Stimulated activated naive CD4-positive, alpha-beta T cell treated with Interleukin-2 at 50 U/mL for 16 hours (primary cell): ENCODE measurements around the gene SLC35E1.

ENCODE experiments used
- DNase-seq: peaks from one replicate; lab custom pipeline; 2025; lab: John Stamatoyannopoulos, UW

Gene SLC35E1

DNA sequence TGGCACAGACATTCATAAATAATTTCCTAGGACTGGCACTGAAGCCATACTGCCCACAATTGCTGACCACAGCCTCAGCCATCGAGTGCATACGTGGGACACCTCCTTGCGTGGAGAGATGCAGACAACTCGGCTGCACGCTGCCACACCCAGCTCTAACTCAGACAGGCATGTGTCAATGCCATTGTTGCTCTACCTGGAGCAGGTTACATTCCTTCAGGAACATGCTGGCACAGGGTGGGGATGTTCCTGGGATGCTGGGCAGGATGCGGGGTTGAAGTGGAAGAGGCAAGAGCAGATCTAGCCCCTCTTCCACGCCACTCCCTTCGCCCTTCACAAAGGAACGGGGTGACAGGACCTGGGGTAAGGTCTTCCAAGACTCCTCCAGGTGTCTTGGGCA lies 24.2 kb upstream of the SLC35E1 start:
- DNase-seq, result no peak

GRCh38 chr19:16595097-16595496 lies 22.9 kb upstream of the SLC35E1 start:
- no peak for DNase-seq

DNA sequence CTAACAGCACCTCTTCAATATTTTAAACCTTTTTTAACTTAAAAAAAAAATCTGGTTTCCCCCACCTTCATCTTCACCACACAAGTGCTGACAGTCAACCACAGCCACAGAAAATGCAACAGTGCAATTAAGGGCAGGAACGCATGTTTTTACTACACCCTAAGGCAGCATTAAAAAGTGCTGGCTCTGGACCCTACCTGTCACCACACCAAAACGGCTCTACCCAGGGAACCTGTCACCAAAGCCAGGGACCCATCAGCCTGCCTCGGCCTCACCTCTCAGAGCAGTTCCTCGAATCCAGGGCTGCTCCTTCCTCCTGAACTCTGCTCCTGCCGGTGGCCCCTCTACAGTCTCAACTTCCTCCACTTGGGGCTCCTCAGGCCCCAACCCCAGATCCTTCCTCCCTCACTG lies 22.5 kb upstream of the SLC35E1 start:
- no peak for DNase-seq

DNA sequence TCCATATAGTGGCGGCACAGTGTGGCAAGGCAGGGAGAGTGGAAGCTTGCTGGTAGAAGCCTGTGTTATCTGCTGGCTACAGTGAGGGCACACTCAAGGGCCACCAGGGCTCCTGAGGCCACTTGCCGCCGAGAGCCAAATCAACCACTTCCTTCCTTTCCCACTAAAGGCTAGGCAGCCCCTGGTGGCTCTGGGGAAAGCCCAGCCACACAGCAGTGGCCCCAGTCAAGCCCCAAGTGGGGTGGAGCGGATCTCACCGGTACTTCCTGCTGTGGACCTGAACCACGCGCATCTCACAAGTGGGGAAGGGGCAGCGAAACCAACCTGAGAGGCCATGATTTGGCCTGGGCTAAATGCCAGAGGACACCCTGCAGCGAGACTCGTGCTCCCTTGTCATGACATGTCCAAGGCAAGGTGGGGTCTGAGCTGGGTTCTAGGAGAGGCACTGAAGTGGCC lies 21.9 kb upstream of the SLC35E1 start:
- peak; percentile 30 for DNase-seq

GRCh38 chr19:16593181-16593580 lies 21.0 kb upstream of the SLC35E1 start:
- DNase-seq, result no peak

DNA sequence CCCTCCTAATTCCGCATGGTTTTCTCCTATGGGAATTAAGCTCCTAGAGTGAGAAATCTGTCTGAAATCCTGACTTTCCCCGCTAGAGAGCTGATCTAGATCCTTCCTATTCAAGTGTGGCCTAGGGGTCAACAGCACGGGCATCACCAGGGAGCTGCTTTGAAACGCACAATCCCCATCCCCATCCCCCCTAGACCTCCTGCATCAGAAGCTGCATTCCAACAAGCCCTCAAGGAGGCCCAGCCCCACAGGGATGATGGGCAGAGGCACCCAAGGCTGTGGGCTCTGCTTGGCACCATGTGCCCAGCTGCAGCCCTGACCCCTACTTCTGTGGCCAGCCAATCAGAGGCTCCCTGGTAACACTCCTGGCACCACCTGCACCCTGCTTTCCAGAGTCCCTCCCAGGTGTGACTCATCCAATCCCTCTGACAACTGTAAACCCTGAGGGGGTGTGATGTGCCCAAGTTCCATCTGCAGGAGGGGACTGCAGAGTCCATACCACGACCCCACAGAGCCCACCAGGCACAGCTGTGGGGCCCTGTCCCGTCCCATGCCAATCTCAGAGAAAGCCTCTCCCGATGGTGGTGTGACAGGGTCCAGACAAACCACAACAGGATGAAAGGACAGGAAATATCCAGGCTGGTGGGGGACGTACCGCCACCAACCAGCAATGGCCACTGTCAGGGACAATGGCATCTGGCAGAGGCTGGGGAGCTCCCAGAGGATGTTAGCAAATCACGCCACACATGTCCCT lies 19.8 kb upstream of the SLC35E1 start:
- no peak for DNase-seq

- DNase-seq, result no peak
Observed at GRCh38 chr19:16590876-16591802, 18.9 kb upstream of the SLC35E1 start.

DNA sequence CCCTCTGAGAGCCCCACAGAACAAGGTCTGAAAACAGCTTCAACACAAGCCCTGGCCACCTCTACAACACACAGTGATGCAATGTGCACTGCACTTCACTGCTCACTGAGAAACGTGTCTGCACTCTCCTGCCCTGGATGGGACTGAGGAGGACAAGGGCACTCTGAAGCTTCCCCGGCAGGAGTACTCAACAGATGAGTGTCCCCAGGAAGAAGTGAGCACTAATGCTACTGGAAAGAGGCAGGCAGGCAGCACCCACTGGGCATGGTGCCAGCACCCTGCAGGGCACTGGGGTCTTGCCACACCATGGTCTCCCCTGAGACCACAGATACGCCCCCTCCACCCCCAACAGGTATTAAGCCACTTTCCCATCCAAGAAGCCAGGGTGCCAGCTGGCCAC lies 17.7 kb upstream of the SLC35E1 start:
- no peak for DNase-seq

DNA sequence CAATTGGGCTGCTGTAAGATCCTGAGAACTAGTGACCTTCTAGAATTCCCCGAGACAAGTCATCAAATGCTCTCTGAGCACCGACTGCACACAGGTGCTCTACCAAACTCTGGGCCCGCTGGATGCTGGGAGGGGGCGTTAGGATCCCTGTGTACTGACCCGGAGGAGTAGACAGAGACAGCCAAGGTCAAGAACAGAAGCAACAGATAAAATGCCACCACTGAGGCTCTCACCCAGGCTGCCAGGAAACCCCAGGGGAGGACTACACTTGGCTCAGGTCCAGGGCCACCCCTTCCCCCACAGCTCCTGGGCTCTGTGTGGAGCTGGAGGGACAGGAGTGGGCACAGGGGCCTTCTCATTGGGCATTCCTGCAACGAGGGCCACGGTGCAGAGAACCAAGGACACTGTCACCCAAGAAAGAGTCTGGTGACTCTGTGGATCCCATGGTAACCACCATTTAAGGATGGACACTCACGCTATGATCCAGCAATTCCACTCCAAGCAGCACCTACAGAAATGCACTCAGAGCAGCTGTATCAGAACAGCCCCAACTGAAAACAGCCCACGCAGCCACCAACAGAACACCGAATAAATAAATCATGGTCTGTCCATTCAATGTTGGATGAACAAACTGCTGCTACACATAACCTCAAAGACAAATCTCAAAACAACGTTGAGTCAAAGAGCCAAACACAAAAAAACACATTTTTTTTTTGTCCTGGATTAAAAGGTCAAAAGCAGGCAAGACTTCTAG lies 16.8 kb upstream of the SLC35E1 start:
- no peak for DNase-seq

GRCh38 chr19:16587833-16588823 lies 15.9 kb upstream of the SLC35E1 start:
- peak; percentile 35 for DNase-seq

DNA sequence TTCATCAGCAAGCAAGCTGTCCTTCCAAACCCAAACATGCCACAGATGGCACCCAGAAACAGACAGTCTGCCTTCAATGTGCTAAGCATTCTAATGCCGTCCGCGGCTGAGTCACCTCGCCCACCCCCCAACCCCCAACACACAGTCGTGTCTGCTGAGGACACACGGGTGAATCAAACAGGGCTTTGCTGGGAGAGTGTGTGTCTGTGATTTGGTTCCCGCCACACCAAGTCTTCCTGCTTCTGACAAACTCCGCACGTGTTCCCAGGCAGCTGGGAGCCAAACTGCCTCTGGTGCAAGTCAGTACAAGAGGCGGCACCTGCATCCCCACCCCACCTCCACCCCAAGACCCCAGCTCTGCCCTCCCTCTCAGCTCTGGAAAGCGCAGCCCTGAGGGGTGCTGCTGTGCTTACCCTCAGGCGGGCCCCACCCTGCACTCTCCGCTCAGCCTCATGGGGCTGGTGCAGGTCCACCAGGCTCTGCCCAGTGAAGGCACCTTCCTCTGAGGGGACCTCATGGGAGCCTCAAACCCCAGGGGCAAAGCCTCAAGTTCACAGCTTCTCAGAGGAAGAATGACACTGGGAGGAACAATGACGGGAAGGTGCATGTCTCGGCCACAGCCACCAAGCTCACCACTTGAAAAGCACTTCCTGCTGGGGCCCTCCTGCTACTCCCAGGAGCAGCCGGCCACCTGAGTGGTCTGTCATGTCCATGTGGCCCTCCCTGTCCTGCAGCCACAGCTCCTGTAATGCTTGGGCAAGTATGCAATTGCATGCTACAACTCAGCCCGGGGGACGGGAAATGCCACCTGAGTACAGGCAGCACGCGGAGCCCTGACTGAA lies 15.0 kb upstream of the SLC35E1 start:
- DNase-seq, result peak; percentile 63

- DNase-seq, result no peak
Observed at GRCh38 chr19:16586477-16586871, 14.3 kb upstream of the SLC35E1 start.

DNA sequence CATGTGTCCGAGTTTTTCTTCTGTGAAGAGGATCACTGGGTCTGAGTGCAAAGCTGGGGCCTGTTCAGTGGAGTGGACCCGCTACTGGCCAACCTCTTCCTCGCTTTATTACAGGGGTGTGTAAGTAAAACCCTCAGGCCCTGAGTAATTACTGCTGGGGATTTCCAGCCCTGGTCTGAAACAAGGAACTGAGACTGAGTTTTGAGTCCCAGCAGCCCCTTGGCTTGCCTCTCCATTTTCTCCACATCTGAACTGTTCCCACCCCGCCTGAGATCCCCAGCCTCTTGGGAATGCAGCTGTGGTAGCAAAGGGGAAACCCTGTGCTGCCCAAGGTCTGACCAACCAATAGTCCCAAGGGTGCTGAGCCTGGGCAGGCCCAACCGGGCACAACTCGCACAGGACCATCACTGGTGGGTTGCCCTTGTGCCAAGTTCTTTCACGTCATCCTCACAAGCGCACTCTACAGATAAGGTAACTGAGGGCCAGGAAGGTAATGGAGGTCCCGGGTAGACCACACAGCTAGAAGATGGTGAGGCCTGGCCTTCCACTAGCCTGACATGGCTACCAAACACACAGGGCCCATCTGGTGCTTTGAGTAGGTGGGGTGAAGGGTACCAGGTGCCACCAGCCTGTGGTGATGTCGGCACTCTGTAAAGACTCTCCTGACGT lies 13.7 kb upstream of the SLC35E1 start:
- peak; percentile 43 for DNase-seq

- no peak for DNase-seq
Observed at GRCh38 chr19:16585094-16585801, 13.0 kb upstream of the SLC35E1 start.

DNA sequence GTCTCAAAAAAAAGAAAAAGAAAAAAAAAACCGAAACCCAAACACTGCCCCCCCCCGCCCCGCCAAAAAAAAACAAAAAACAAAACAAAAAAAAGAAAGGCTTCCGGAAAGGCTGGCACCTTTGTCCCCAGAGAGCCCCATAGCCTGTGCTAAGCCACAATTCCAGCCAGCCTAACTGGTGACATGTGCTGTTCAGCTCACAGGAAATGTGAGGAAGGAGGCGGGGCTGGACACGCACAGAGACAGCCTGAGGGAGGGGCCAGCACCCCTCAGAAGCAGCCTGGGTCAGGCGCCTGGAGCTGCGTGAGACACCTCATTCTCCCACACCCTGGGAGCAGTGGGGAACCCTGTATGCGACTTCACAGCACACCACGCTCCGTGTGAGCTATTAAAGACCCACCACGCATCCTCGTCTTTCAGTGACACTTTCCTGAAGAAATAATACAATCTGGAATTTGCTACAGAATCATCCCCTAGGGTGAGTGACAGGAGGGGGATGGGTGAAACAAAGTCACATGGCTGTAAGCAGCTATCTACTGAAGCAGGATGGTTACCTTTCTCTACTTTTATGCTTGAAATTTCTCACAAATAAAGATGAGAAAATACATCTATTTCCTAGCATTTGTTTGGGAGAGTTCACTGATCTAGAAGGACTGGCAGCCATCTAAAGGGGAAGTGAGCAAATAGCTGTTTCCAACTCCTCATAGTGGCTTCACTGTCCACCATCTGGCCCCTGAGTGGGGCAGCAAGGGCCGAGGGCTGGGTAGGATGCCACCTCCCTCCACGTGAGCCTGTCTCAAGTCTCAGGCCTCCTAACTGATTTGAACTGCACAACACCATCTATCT lies 12.3 kb upstream of the SLC35E1 start:
- DNase-seq, result peak; percentile 84

GRCh38 chr19:16582486-16583261 lies 10.5 kb upstream of the SLC35E1 start:
- DNase-seq, result no peak

- no peak for DNase-seq
Observed at GRCh38 chr19:16581971-16582343, 9.7 kb upstream of the SLC35E1 start.
